RWPE2 (cell line): ENCODE data around the gene PPP2R5C.

Experiments
- ATAC-seq: fragments of 200-7000 bp; cut with Tn5 transposase; 3 replicates; pipeline ENCODE4 v1.9.1; 2021; ENCODE audit warnings: low read depth
- DNase-seq: peaks from one replicate; pipeline ENCODE4 v3.0.0-alpha.2; 2020; ENCODE audit warnings: low spot score
- H3K27ac ChIP-seq: fragments of 450-650 bp; 2 replicates; pipeline ENCODE4 v1.5.1; 2017; ENCODE audit warnings: mild to moderate bottlenecking; ENCODE audit not compliant: poor library complexity, severe bottlenecking
- H3K27me3 ChIP-seq: fragments of 250-450 bp; sonication (Bioruptor Pico); 2 replicates; pipeline ENCODE4 v1.5.1; 2021; ENCODE audit warnings: mild to moderate bottlenecking, moderate library complexity; ENCODE audit not compliant: insufficient read depth, poor library complexity, severe bottlenecking
- H3K36me3 ChIP-seq: fragments of 250-450 bp; sonication (Bioruptor Pico); 2 replicates; pipeline ENCODE4 v1.5.1; 2020; ENCODE audit warnings: low read depth, mild to moderate bottlenecking, moderate library complexity
- H3K4me1 ChIP-seq: fragments of 250-450 bp; sonication (Bioruptor Pico); 2 replicates; pipeline ENCODE4 v1.5.1; 2021; ENCODE audit warnings: mild to moderate bottlenecking, moderate library complexity; ENCODE audit not compliant: insufficient read depth, poor library complexity, severe bottlenecking
- H3K4me3 ChIP-seq: fragments of 250-450 bp; sonication (Bioruptor Pico); 2 replicates; pipeline ENCODE4 v1.5.1; 2021; ENCODE audit warnings: mild to moderate bottlenecking, moderate library complexity; ENCODE audit not compliant: severe bottlenecking
- H3K9me3 ChIP-seq: fragments of 250-450 bp; sonication (Bioruptor Pico); 2 replicates; pipeline ENCODE4 v1.5.1; 2021; ENCODE audit warnings: mild to moderate bottlenecking, moderate library complexity; ENCODE audit not compliant: severe bottlenecking
- CTCF ChIP-seq: fragments of 450-650 bp; IDR thresholded peaks from one replicate; pipeline ENCODE4 v1.5.1; 2017; ENCODE audit warnings: mild to moderate bottlenecking, moderate library complexity; ENCODE audit not compliant: poor library complexity, severe bottlenecking

Gene PPP2R5C

GRCh38 chr14:101882141-101882935 lies 120.8 kb downstream of the PPP2R5C start:
- no peaks in the 10 kb centered on the region for H3K27me3 ChIP-seq
- no peak overlapping the region for H3K27ac ChIP-seq
- TF ChIP-seq CTCF, result no peak
- ATAC-seq (no peak), DNase-seq (no peak)
- no peak overlapping the region for H3K4me3 ChIP-seq
- no peaks in the 10 kb centered on the region for H3K4me1 ChIP-seq
- H3K9me3 ChIP-seq, result no peaks in the 10 kb centered on the region
- peaks cover 53% of the 10 kb centered on the region for H3K36me3 ChIP-seq

DNA sequence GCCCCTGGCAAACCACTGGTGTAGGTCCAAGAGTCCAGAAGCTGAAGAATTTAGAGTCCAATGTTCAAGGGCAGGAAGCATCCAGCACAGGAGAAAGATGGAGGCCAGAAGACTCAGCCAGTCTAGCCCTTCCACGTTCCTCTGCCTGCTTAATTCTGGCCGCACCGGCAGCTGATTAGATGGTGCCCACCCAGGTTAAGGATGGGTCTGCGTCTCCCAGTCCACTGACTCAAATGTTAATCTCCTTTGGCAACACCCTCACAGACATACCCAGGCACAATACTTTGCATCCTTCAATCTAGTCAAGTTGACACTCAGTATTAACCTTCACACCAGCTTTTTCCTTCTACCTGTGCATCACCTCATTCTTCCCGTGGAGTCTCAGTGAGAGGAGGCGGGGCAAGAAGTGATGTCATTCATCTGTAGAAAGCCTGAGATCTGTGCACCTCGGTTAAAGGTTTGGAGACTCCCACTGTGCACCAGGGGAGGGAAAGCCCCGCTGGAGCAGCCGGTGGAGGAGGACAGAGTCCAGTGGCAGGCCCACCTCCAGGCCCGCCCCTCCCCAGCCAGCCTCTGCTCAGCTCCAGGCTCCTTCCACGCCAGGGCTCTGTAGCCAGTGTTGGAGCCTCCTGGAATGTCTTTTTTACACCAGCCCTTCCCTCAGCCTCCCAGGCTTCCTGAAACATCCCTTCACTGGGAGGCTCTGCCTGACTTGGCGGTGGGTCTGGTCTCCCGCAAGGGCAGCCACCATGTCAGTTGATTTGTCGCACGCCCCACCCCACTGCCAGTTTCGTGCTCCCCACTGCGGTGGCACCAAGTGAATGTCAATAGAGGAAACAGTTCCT lies 122.8 kb downstream of the PPP2R5C start:
- H3K4me1 ChIP-seq, result no peaks in the 10 kb centered on the region
- no peak for TF ChIP-seq CTCF
- ATAC-seq (peak; percentile 19; the same call in 1 of the 3 replicates), DNase-seq (no peak)
- no peaks in the 10 kb centered on the region for H3K9me3 ChIP-seq
- H3K27me3 ChIP-seq, result no peaks in the 10 kb centered on the region
- H3K36me3 ChIP-seq, result peaks cover 61% of the 10 kb centered on the region
- H3K4me3 ChIP-seq, result no peak overlapping the region
- H3K27ac ChIP-seq, result no peak overlapping the region

GRCh38 chr14:101884934-101885576 lies 123.5 kb downstream of the PPP2R5C start:
- no peak for ATAC-seq
- H3K27ac ChIP-seq, result no peak overlapping the region
- no peaks in the 10 kb centered on the region for H3K27me3 ChIP-seq
- no peak for DNase-seq
- no peak for TF ChIP-seq CTCF
- H3K9me3 ChIP-seq, result no peaks in the 10 kb centered on the region
- H3K4me3 ChIP-seq, result no peak overlapping the region
- no peaks in the 10 kb centered on the region for H3K4me1 ChIP-seq
- H3K36me3 ChIP-seq, result peaks cover 64% of the 10 kb centered on the region

DNA sequence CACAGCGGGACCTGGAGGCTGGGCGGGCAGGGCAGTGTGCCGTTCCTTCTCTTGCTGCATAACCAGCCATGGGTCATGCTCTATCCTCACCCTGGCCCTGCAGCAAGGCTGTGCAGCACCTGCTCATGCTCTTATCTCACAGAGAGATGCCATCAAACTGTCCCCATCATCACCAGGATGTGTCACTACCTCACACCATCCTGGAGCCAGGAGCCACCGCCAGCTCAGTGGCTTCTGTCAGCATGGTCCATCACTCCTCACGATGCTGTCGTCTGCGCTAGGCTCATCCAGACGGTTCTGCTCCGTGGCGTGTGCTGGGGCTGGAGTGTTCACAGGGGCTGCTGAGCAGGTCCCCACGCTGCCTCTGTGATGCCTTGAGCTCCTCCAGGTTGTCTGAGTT lies 125.7 kb downstream of the PPP2R5C start:
- no peaks in the 10 kb centered on the region for H3K9me3 ChIP-seq
- peaks cover 59% of the 10 kb centered on the region for H3K36me3 ChIP-seq
- H3K27me3 ChIP-seq, result no peaks in the 10 kb centered on the region
- no peak for TF ChIP-seq CTCF
- DNase-seq, result no peak
- no peak overlapping the region for H3K4me3 ChIP-seq
- no peak for ATAC-seq
- no peaks in the 10 kb centered on the region for H3K4me1 ChIP-seq
- no peak overlapping the region for H3K27ac ChIP-seq
